ENCODE data around the gene ZNF444. TPM values are rescaled to one million over a fixed set of nuclear protein-coding genes. Genes with fewer than 3 reads are reported as not detected.

The ZNF444 gene
- total and polyA plus RNA-seq, 2 donors (not counting 1 experiment from before 2014, with no cell fraction given): 24.1 to 37.7 TPM

GRCh38 chr19:56099638-56100539 is 41.2 kb upstream of the ZNF444 start:
- Histone ChIP-seq H3K9ac (ENCODE audit: low read length) (no peak overlapping the region), H3K27ac (ENCODE audit: low read length in 2 of 2) (no peak overlapping the region), H3K9me3 (ENCODE audit: control extremely low read depth in 1 of 3, control insufficient read depth in 2 of 3, insufficient read depth in 1 of 3, low read length in 2 of 3) (no peaks in the 10 kb centered on the region), H4K20me1 (ENCODE audit: control insufficient read depth, insufficient read depth, low read length, poor library complexity, severe bottlenecking) (peaks cover 84% of the 10 kb centered on the region), H3K4me2 (replicated peaks; ENCODE audit: low read depth, low read length, poor library complexity, severe bottlenecking) (no peak overlapping the region), H3K36me3 (replicated peaks in 1 of 2; ENCODE audit: control extremely low read depth in 1 of 2, control insufficient read depth in 1 of 2, extremely low read depth in 1 of 2, insufficient read depth in 2 of 2, low read length in 1 of 2) (peaks cover 0 to 48% of the 10 kb centered on the region in 2 experiments), H3K79me2 (ENCODE audit: control insufficient read depth, insufficient read depth, low read length) (peaks cover 75% of the 10 kb centered on the region), H3K27me3 (replicated peaks in 1 of 4; ENCODE audit: control extremely low read depth in 1 of 4, control insufficient read depth in 3 of 4, insufficient read depth in 4 of 4, low read length in 3 of 4) (no peaks in the 10 kb centered on the region), H2AFZ (ENCODE audit: insufficient read depth, low read depth, low read length, poor library complexity, severe bottlenecking) (no peak overlapping the region), H3K4me3 (ENCODE audit: control extremely low read depth in 1 of 5, extremely low read depth in 1 of 5, insufficient read depth in 1 of 5, low read depth in 2 of 5, low read length in 4 of 5) (no peak overlapping the region), H3K4me1 (ENCODE audit: control insufficient read depth in 2 of 2, insufficient read depth in 2 of 2, low read length in 2 of 2) (peaks cover 4 to 6% of the 10 kb centered on the region in 2 donors)
- intact Hi-C loops (cut with micrococcal nuclease): no loop called here
- ChIA-PET CTCF (no interaction called here), POLR2A (no interaction called here)
- Mint-ChIP-seq H3K4me1 (peaks cover 9% of the 10 kb centered on the region), H3K27ac (no peak overlapping the region), H3K4me3 (no peak overlapping the region), H3K9me3 (ENCODE audit: insufficient read depth) (no peaks in the 10 kb centered on the region), H3K27me3 (no peaks in the 10 kb centered on the region)
- DNase-seq: no peak
- 95% methylated on average over 28 of the region's 31 CpGs for WGBS (ENCODE audit: insufficient coverage)
- TF ChIP-seq CTCF (IDR thresholded peaks at IDR 0.05): no peak
- TF ChIP-seq EZH2 (IDR thresholded peaks at IDR 0.05; ENCODE audit: borderline replicate concordance, insufficient read depth, low read depth, low read length, poor library complexity, severe bottlenecking): no peak
- no peak for ATAC-seq (ENCODE audit: low read depth)

- H3K9me3 Mint-ChIP-seq (ENCODE audit: insufficient read depth): no peaks in the 10 kb centered on the region
- Histone ChIP-seq H3K4me1 (ENCODE audit: control insufficient read depth in 2 of 2, insufficient read depth in 2 of 2, low read length in 2 of 2) (peaks cover 14% of the 10 kb centered on the region in 2 donors), H2AFZ (ENCODE audit: insufficient read depth, low read depth, low read length, poor library complexity, severe bottlenecking) (no peak overlapping the region), H3K9ac (ENCODE audit: low read length) (no peak overlapping the region), H3K4me3 (ENCODE audit: control extremely low read depth in 1 of 5, extremely low read depth in 1 of 5, insufficient read depth in 1 of 5, low read depth in 2 of 5, low read length in 4 of 5) (no peak overlapping the region), H3K79me2 (ENCODE audit: control insufficient read depth, insufficient read depth, low read length) (peaks cover 76% of the 10 kb centered on the region), H3K27me3 (replicated peaks in 1 of 4; ENCODE audit: control extremely low read depth in 1 of 4, control insufficient read depth in 3 of 4, insufficient read depth in 4 of 4, low read length in 3 of 4) (no peaks in the 10 kb centered on the region), H3K4me2 (replicated peaks; ENCODE audit: low read depth, low read length, poor library complexity, severe bottlenecking) (no peak overlapping the region), H3K36me3 (replicated peaks in 1 of 2; ENCODE audit: control extremely low read depth in 1 of 2, control insufficient read depth in 1 of 2, extremely low read depth in 1 of 2, insufficient read depth in 2 of 2, low read length in 1 of 2) (peaks cover 0 to 45% of the 10 kb centered on the region in 2 experiments), H3K9me3 (ENCODE audit: control extremely low read depth in 1 of 3, control insufficient read depth in 2 of 3, insufficient read depth in 1 of 3, low read length in 2 of 3) (no peaks in the 10 kb centered on the region), H4K20me1 (ENCODE audit: control insufficient read depth, insufficient read depth, low read length, poor library complexity, severe bottlenecking) (peaks cover 86% of the 10 kb centered on the region), H3K27ac (ENCODE audit: low read length in 2 of 2) (no peak overlapping the region)
- POLR2A ChIA-PET: no interaction called here
- TF ChIP-seq EZH2 (IDR thresholded peaks at IDR 0.05; ENCODE audit: borderline replicate concordance, insufficient read depth, low read depth, low read length, poor library complexity, severe bottlenecking) (no peak), CTCF (IDR thresholded peaks at IDR 0.05) (no peak)
- H3K27me3 Mint-ChIP-seq: no peaks in the 10 kb centered on the region
- no peak overlapping the region for H3K4me3 Mint-ChIP-seq
- no peak for ATAC-seq (ENCODE audit: low read depth)
- peaks cover 20% of the 10 kb centered on the region for H3K4me1 Mint-ChIP-seq
- 91% methylated on average over 21 of the region's 25 CpGs for WGBS (ENCODE audit: insufficient coverage)
- CTCF ChIA-PET: interaction anchor here (1.0 to 1.2 kb wide), 2 partner anchors 22 to 35 kb away, joined by 3 read pairs; no protein-coding TSS in a partner anchor
- no peak overlapping the region for H3K27ac Mint-ChIP-seq
- intact Hi-C loops (cut with micrococcal nuclease): no loop called here
- no peak for DNase-seq
These were observed 40.0 kb upstream of the ZNF444 start for GRCh38 chr19:56101095-56101494.
